ENCODE measurements around the gene SCGB1D2. TPM values are rescaled to one million over a fixed set of nuclear protein-coding genes. Genes with fewer than 3 reads are reported as not detected.

SCGB1D2 gene
- total RNA-seq, 3 donors from 2014 or later, result 476 to 485 TPM; not detected in 1

Other genes with a start within 250 kb of the SCGB1D2 start
- 10 to 100 TPM in 2 of 3 donors, 1 to 10 TPM in 1; 8.5 to 19.0 (median 14.8) TPM for gene INCENP, start 118.2 kb upstream of the SCGB1D2 start, total RNA-seq
- gene SCGB1D1, start 52.0 kb upstream of the SCGB1D2 start, total RNA-seq, result not detected
- gene SCGB2A1, start 33.6 kb upstream of the SCGB1D2 start, total RNA-seq, result 10 to 100 TPM in 2 of 3 donors, not detected in 1; 59.6 to 80.8 TPM
- 1,000 to 10,000 TPM in 1 of 3 donors, 100 to 1,000 TPM in 1, 1 to 10 TPM in 1; 1.4 to 2,173 (median 715) TPM for gene SCGB2A2, start 27.9 kb downstream of the SCGB1D2 start, total RNA-seq
- gene SCGB1D4, start 56.8 kb downstream of the SCGB1D2 start, total RNA-seq, result not detected
- 10 to 100 TPM in 2 of 3 donors, 1 to 10 TPM in 1; 6.7 to 22.0 (median 16.4) TPM for gene ASRGL1, start 95.2 kb downstream of the SCGB1D2 start, total RNA-seq
- not detected for gene SCGB1A1, start 176.8 kb downstream of the SCGB1D2 start, total RNA-seq